Measurements from ENCODE around the gene ZNF419. TPM values are rescaled to one million over a fixed set of nuclear protein-coding genes. Genes with fewer than 3 reads are reported as not detected.
"Not testable (repeated sequence)": the region's sequence is repeated elsewhere in the genome, so short reads cannot be mapped to it uniquely, and the experiment has no call there.

ZNF419 gene
- total RNA-seq (2022) (17.9 and 19.6 TPM in 2 replicates), Bru-seq, nascent RNA (percentile 77 among the genes with signal in this experiment), BruChase-seq, experiment 1, labeled RNA remaining after a 6-hour chase (percentile 79 among the genes with signal in this experiment), BruChase-seq, experiment 2, labeled RNA remaining after a 2-hour chase (percentile 86 among the genes with signal in this experiment)
- long read RNA-seq, partial matches to known transcripts: 0 of 10 reads
- long read RNA-seq, other reads (novel, unspliced or antisense): 0 of 10 reads

DNA sequence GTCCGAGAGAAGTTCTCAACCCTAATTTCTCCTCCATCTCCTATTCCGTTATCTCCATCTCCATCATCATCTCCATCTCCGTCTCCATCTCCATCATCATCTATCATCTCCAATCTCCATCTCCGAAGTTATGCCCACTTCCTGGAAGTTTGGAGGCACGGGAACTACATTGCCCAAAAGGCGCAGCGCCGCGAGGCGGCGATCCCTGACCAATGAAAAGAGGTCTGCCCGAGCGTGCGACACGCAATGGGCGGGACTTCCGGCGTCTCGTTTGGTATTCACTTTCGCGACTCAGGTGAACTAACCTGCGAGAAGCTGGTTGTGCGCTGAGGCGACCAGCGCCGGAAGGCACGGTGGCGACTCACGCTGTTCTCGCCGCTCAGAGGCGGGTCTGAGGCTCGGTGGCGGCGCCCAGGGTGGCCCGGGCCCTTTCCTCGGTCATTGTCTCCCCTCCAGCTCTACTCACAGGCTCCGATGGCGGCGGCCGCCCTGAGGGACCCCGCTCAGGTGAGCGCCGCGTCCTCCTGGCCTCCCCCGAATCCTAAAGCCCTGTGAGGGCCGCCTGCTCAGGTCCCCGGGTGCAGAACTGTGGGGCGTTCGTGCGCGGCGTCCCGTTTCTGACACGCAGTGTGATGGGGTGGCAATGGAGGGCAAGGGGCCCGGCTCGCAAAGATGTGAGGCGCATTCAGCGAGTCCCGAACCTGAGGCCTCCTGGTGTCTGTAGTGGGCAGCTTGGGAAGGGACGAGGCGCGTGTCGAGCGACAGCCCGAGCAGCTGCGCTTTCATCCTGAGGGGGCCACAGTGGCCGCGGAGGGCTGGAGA, at the start of gene ZNF419:
TSS of gene ZNF419 (plus strand) at position 274 of the 822 bp plus-strand sequence. CDS start at position 475, 201 bp downstream.
- Mint-ChIP-seq H3K27ac (ENCODE audit: unreplicated experiment) (peak within 1 kb of the TSS; percentile 37), H3K9me3 (ENCODE audit: low read depth, unreplicated experiment) (peaks cover 19% of the 10 kb centered on the region), H3K4me3 (ENCODE audit: low read depth, unreplicated experiment) (peak within 1 kb of the TSS; percentile 68), H3K36me3 (ENCODE audit: insufficient read depth, unreplicated experiment) (peaks cover 28% of the 10 kb centered on the region)
- DNase-seq: peak; percentile 97
- CTCF ChIA-PET: interaction anchor here (0.7 kb wide), 1 partner anchor 194 kb away, joined by 3 read pairs; the partner anchor contains the start of gene ZNF551
- intact Hi-C loops (cut with micrococcal nuclease; ENCODE audit: unreplicated experiment); H3K4me1 Mint-ChIP-seq (ENCODE audit: low read depth, unreplicated experiment); BruUV-seq (replicated peaks); H3K27me3 Mint-ChIP-seq (ENCODE audit: unreplicated experiment): not testable (repeated sequence)

DNA sequence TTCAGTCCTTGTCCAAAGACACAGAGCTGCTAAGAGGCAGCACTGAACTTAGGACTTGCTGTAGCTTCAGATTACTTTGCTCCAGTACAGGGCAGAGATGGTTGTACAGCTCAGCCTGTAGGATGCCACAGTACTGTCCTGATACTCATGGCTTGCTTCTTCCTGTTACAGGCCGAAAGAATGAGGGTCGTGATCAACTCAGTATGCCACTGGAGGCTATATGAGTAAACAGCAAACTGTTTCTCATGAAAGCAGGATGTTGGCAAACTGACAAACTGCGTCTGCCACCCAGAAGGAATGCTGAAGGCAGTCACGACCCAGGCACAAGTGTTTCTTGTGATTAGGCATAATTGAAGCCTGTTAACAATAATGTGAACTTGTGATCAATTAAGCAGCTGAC, 49.6 kb upstream of the ZNF419 start:
- peaks cover 21% of the 10 kb centered on the region for H3K4me1 Mint-ChIP-seq (ENCODE audit: low read depth, unreplicated experiment)
- no peak overlapping the region for H3K4me3 Mint-ChIP-seq (ENCODE audit: low read depth, unreplicated experiment)
- peaks cover 25% of the 10 kb centered on the region for H3K9me3 Mint-ChIP-seq (ENCODE audit: low read depth, unreplicated experiment)
- peaks cover 31% of the 10 kb centered on the region for H3K36me3 Mint-ChIP-seq (ENCODE audit: insufficient read depth, unreplicated experiment)
- TF ChIP-seq, protein P1, sequence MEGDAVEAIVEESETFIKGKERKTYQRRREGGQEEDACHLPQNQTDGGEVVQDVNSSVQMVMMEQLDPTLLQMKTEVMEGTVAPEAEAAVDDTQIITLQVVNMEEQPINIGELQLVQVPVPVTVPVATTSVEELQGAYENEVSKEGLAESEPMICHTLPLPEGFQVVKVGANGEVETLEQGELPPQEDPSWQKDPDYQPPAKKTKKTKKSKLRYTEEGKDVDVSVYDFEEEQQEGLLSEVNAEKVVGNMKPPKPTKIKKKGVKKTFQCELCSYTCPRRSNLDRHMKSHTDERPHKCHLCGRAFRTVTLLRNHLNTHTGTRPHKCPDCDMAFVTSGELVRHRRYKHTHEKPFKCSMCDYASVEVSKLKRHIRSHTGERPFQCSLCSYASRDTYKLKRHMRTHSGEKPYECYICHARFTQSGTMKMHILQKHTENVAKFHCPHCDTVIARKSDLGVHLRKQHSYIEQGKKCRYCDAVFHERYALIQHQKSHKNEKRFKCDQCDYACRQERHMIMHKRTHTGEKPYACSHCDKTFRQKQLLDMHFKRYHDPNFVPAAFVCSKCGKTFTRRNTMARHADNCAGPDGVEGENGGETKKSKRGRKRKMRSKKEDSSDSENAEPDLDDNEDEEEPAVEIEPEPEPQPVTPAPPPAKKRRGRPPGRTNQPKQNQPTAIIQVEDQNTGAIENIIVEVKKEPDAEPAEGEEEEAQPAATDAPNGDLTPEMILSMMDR (IDR thresholded peaks at IDR 0.05; ENCODE audit: unreplicated experiment): no peak
- no peaks in the 10 kb centered on the region for H3K27me3 Mint-ChIP-seq (ENCODE audit: unreplicated experiment)
- intact Hi-C loops (cut with micrococcal nuclease; ENCODE audit: unreplicated experiment): loop anchor here (10.0 kb wide), 1 partner anchor 567 kb away; the partner anchor contains the start of gene ZNF606
- H3K27ac Mint-ChIP-seq (ENCODE audit: unreplicated experiment): no peak overlapping the region
- CTCF ChIA-PET: no interaction called here
- no TSS peak for BruUV-seq (replicated peaks)
- no peak for DNase-seq

DNA sequence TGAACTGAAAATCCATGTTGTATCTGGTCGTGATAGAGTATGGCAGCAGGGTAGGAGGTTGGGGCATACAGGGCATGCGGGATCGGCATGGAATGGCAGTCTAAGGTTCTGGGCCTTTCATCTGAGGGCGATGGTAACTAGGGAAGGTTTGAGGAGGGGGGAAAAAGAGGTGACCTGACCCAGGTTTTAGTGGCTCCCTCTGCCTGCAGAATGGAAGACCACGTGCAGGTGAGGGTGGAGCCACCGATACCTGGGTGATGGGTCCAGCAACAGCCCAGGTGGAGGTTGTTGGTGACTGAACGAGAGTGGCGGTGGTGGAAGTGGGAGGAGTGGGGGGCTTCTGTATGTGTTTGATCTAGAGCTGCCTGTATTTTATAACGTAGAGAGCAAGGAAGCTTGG, 48.6 kb upstream of the ZNF419 start:
- H3K36me3 Mint-ChIP-seq (ENCODE audit: insufficient read depth, unreplicated experiment): peaks cover 35% of the 10 kb centered on the region

DNA sequence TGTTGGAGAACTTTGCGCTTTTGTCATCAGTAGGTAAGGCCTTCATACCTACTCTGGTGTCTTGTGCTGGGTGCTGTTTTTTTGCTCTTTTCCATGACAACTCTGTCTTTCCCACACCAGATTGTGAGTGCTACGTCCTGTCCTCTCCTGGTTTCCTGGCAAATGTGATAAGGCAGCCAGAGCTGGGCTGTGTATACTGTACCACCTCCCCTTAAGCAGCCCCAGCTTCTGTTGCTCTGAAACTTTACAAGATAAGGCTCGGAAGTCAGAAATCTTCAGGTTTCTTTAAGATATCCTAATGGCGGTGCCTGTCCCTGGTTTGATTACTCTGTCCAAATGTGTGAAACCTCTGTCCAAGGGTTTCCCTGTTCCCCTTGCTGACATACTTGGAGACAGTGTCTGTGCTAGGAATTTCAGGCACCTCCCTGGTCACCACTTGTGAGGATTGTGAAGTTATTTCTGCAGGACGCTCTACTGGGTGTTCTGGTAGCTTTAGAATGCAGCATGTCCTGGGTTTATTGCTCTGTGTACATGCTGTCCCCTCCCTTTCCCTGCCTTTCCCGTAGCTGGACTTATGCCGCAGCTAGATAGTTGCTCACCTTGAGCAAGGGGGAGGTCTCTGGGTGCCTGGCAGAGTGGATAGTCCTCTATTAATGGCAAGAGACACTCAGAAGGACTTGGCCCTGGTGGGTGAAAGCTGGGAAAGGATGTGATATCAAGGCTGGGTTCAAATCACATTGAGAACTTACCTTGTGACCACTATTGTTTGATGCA, 45.4 kb upstream of the ZNF419 start:
- H3K27ac Mint-ChIP-seq (ENCODE audit: unreplicated experiment): no peak overlapping the region
- TF ChIP-seq, protein P1 (IDR thresholded peaks at IDR 0.05; ENCODE audit: unreplicated experiment): no peak
- H3K36me3 Mint-ChIP-seq (ENCODE audit: insufficient read depth, unreplicated experiment): peaks cover 15% of the 10 kb centered on the region
- CTCF ChIA-PET: no interaction called here
- DNase-seq: no peak
- no peaks in the 10 kb centered on the region for H3K4me1 Mint-ChIP-seq (ENCODE audit: low read depth, unreplicated experiment)
- intact Hi-C loops (cut with micrococcal nuclease; ENCODE audit: unreplicated experiment): no loop called here
- H3K27me3 Mint-ChIP-seq (ENCODE audit: unreplicated experiment): no peaks in the 10 kb centered on the region
- H3K4me3 Mint-ChIP-seq (ENCODE audit: low read depth, unreplicated experiment): no peak overlapping the region
- peaks cover 26% of the 10 kb centered on the region for H3K9me3 Mint-ChIP-seq (ENCODE audit: low read depth, unreplicated experiment)
- BruUV-seq (replicated peaks): no TSS peak

More for the DNA sequence above, 48.6 kb upstream of the ZNF419 start:
- no peak for DNase-seq
- Mint-ChIP-seq H3K9me3 (ENCODE audit: low read depth, unreplicated experiment) (peaks cover 27% of the 10 kb centered on the region), H3K4me1 (ENCODE audit: low read depth, unreplicated experiment) (peaks cover 21% of the 10 kb centered on the region), H3K27me3 (ENCODE audit: unreplicated experiment) (no peaks in the 10 kb centered on the region), H3K27ac (ENCODE audit: unreplicated experiment) (no peak overlapping the region), H3K4me3 (ENCODE audit: low read depth, unreplicated experiment) (no peak overlapping the region)
- intact Hi-C loops (cut with micrococcal nuclease; ENCODE audit: unreplicated experiment): loop anchor here (10.0 kb wide), 1 partner anchor 566 kb away; the partner anchor contains the start of gene ZNF606
- TF ChIP-seq, protein P1 (IDR thresholded peaks at IDR 0.05; ENCODE audit: unreplicated experiment): no peak
- CTCF ChIA-PET: no interaction called here
- no TSS peak for BruUV-seq (replicated peaks)

Data from Calu3 (cell line).